Neural cell (in vitro differentiated cells): Measurements from ENCODE around the gene KLHL30.

Experiments used
- EP300 ChIP-seq: fragments of 450-650 bp; conservative IDR thresholded peaks from 2 replicates; pipeline ENCODE4 v1.6.1; 2014; ENCODE audit warnings: antibody characterized with exemption, mild to moderate bottlenecking, moderate library complexity; ENCODE audit not compliant: poor library complexity, severe bottlenecking
- EZH2 ChIP-seq: fragments of 200-600, 300-800 bp; shearing (Covaris generic), sonication (generic); IDR thresholded peaks from 2 replicates; pipeline ENCODE4 v1.6.1; 2014; ENCODE audit warnings: antibody characterized with exemption, low read length, borderline replicate concordance, mild to moderate bottlenecking; ENCODE audit not compliant: insufficient read depth, poor library complexity, severe bottlenecking
- MXI1 ChIP-seq: fragments of 450-650 bp; conservative IDR thresholded peaks from 2 replicates; pipeline ENCODE4 v1.6.1; 2014; ENCODE audit warnings: antibody characterized with exemption, mild to moderate bottlenecking; ENCODE audit not compliant: poor library complexity, severe bottlenecking
- POLR2AphosphoS5 ChIP-seq: IDR thresholded peaks from 2 replicates; pipeline ENCODE4 v1.6.1; 2012
- RAD21 ChIP-seq: fragments of 450-650 bp; conservative IDR thresholded peaks from 2 replicates; pipeline ENCODE4 v1.6.1; 2014; ENCODE audit warnings: antibody characterized with exemption, mild to moderate bottlenecking, moderate library complexity
- SMC3 ChIP-seq: fragments of 450-650 bp; conservative IDR thresholded peaks from 2 replicates; pipeline ENCODE4 v1.6.1; 2014; ENCODE audit warnings: antibody characterized with exemption, mild to moderate bottlenecking, moderate library complexity; ENCODE audit not compliant: poor library complexity
- TAF1 ChIP-seq: IDR thresholded peaks from 2 replicates; pipeline ENCODE4 v1.6.1; 2012; ENCODE audit warnings: low read depth
- TF ChIP-seq, protein P1 (sequence below): fragments of 450-650 bp; IDR thresholded peaks from 2 replicates; pipeline ENCODE4 v1.5.1; 2014; ENCODE audit warnings: antibody characterized with exemption, mild to moderate bottlenecking, moderate library complexity; ENCODE audit not compliant: poor library complexity, severe bottlenecking
- TF ChIP-seq, protein P2 (sequence below): IDR thresholded peaks from 2 replicates; pipeline ENCODE4 v1.6.1; 2012; ENCODE audit warnings: borderline replicate concordance

DNA sequence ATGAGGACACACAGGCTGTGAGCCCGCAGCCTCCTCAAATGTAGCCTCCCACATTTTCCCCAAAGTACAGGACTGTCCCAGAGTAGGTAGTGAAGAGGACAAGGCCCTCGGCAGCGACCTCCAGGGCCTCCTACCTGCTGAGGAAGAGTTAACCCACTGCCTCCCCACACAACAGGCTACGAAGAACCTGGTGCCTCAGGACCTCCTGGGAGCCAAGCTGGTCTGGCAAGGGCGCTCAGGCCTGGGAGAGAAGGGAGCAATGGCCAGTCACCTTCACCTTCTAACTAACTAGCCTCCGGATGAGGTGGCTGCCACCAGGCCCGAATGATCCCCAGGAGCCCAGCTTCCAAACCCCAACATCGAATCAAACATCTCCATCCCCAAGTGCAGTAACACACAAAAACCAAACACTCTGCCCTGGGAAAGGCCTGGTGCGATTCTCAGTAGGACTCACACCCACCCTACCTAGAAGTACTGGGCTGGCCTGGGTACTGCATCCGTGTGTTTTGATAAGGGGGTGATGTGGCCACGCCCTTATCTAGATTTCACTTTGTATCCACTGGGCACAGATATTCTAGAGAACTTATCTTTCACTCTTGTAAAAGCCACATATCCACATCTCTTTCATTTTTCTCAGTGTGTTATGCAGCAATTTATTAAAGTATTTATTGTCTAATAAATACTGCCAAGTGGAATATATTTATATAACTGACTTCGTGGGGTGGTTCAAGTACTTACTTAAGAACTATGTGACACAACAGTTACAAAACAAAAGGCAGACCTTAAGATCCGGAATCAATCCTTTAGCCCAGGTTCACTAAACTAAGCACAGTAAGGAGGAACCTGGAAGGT, 30.0 kb downstream of the KLHL30 start:
- TF ChIP-seq, protein P1, sequence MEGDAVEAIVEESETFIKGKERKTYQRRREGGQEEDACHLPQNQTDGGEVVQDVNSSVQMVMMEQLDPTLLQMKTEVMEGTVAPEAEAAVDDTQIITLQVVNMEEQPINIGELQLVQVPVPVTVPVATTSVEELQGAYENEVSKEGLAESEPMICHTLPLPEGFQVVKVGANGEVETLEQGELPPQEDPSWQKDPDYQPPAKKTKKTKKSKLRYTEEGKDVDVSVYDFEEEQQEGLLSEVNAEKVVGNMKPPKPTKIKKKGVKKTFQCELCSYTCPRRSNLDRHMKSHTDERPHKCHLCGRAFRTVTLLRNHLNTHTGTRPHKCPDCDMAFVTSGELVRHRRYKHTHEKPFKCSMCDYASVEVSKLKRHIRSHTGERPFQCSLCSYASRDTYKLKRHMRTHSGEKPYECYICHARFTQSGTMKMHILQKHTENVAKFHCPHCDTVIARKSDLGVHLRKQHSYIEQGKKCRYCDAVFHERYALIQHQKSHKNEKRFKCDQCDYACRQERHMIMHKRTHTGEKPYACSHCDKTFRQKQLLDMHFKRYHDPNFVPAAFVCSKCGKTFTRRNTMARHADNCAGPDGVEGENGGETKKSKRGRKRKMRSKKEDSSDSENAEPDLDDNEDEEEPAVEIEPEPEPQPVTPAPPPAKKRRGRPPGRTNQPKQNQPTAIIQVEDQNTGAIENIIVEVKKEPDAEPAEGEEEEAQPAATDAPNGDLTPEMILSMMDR: no peak
- TF ChIP-seq EP300 (no peak), POLR2AphosphoS5 (no peak), EZH2 (no peak), SMC3 (no peak), RAD21 (no peak), TAF1 (no peak), MXI1 (no peak)
- TF ChIP-seq, protein P2, sequence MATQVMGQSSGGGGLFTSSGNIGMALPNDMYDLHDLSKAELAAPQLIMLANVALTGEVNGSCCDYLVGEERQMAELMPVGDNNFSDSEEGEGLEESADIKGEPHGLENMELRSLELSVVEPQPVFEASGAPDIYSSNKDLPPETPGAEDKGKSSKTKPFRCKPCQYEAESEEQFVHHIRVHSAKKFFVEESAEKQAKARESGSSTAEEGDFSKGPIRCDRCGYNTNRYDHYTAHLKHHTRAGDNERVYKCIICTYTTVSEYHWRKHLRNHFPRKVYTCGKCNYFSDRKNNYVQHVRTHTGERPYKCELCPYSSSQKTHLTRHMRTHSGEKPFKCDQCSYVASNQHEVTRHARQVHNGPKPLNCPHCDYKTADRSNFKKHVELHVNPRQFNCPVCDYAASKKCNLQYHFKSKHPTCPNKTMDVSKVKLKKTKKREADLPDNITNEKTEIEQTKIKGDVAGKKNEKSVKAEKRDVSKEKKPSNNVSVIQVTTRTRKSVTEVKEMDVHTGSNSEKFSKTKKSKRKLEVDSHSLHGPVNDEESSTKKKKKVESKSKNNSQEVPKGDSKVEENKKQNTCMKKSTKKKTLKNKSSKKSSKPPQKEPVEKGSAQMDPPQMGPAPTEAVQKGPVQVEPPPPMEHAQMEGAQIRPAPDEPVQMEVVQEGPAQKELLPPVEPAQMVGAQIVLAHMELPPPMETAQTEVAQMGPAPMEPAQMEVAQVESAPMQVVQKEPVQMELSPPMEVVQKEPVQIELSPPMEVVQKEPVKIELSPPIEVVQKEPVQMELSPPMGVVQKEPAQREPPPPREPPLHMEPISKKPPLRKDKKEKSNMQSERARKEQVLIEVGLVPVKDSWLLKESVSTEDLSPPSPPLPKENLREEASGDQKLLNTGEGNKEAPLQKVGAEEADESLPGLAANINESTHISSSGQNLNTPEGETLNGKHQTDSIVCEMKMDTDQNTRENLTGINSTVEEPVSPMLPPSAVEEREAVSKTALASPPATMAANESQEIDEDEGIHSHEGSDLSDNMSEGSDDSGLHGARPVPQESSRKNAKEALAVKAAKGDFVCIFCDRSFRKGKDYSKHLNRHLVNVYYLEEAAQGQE: no peak
